ENCODE results near the gene DHX30.
"Not testable (repeated sequence)": the region's sequence is repeated elsewhere in the genome, so short reads cannot be mapped to it uniquely, and the experiment has no call there.

The DHX30 gene

DNA sequence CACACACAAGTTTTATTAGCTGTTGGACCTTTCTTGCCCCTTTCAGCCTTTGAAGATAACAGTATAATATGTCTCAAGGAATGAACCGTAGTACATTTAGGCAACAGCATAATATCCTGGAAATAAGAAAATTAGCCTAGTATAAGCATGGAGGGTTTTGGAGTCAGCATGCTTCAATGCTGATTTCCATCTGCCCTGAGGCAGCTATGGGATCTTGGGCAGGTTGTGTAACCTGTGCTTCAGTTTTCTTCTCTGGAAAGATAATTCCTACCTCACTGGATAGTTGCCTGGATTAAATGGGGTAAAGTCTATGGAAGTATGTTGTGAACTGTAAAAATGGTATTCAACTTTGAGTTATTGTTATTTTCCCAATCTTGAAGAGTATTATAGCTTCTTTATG, 1.6 kb downstream of the DHX30 start:
- Histone ChIP-seq H3K4me1 (ENCODE audit: control insufficient read depth, insufficient read depth, low read length, poor library complexity, severe bottlenecking) (peaks cover 8% of the 10 kb centered on the region), H3K36me3 (ENCODE audit: control insufficient read depth, insufficient read depth, low read length) (no peaks in the 10 kb centered on the region), H3K9me3 (ENCODE audit: control insufficient read depth, low read length) (no peaks in the 10 kb centered on the region), H3K4me3 (ENCODE audit: insufficient read depth, low read depth, low read length, poor library complexity, severe bottlenecking) (no peak overlapping the region), H3K27ac (ENCODE audit: insufficient read depth, low read length, poor library complexity, severe bottlenecking) (no peak overlapping the region), H3K27me3 (replicated peaks; ENCODE audit: control insufficient read depth, insufficient read depth, low read length, poor library complexity, severe bottlenecking) (no peaks in the 10 kb centered on the region)
- no peak for DNase-seq

GRCh38 chr3:47813551-47814177, 10.7 kb downstream of the DHX30 start:
- no peaks in the 10 kb centered on the region for H3K27me3 ChIP-seq (replicated peaks; ENCODE audit: control insufficient read depth, insufficient read depth, low read length, poor library complexity, severe bottlenecking)
- H3K27ac ChIP-seq (ENCODE audit: insufficient read depth, low read length, poor library complexity, severe bottlenecking): no peak overlapping the region
- H3K4me3 ChIP-seq (ENCODE audit: insufficient read depth, low read depth, low read length, poor library complexity, severe bottlenecking): no peak overlapping the region
- no peaks in the 10 kb centered on the region for H3K9me3 ChIP-seq (ENCODE audit: control insufficient read depth, low read length)
- no peak for DNase-seq
- H3K4me1 ChIP-seq (ENCODE audit: control insufficient read depth, insufficient read depth, low read length, poor library complexity, severe bottlenecking): no peaks in the 10 kb centered on the region
- peaks cover 35% of the 10 kb centered on the region for H3K36me3 ChIP-seq (ENCODE audit: control insufficient read depth, insufficient read depth, low read length)

DNA sequence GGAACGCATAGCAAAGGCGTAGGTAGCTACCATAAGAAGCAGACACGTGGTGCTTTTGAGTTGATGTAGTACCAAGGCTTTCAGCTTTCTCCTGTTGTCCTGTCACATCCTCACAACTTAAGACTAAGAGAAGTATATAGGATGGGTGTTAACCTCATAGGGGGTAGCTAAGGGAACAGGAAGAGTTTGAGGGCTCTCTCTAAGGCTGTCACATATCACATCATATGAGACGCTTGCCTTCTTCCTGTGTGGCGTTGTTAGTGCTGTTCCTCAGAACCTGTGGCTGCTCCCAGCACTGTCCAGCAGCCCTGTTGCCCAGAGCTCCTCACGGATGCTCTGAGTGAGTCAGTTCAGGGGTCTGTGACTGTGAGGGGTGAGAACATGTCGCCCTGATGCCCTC, 14.7 kb downstream of the DHX30 start:
- no peak overlapping the region for H3K4me3 ChIP-seq (ENCODE audit: insufficient read depth, low read depth, low read length, poor library complexity, severe bottlenecking)
- no peak for DNase-seq
- peaks cover 31% of the 10 kb centered on the region for H3K36me3 ChIP-seq (ENCODE audit: control insufficient read depth, insufficient read depth, low read length)
- no peak overlapping the region for H3K27ac ChIP-seq (ENCODE audit: insufficient read depth, low read length, poor library complexity, severe bottlenecking)
- H3K27me3 ChIP-seq (replicated peaks; ENCODE audit: control insufficient read depth, insufficient read depth, low read length, poor library complexity, severe bottlenecking): no peaks in the 10 kb centered on the region
- no peaks in the 10 kb centered on the region for H3K9me3 ChIP-seq (ENCODE audit: control insufficient read depth, low read length)
- H3K4me1 ChIP-seq (ENCODE audit: control insufficient read depth, insufficient read depth, low read length, poor library complexity, severe bottlenecking): no peaks in the 10 kb centered on the region

DNA sequence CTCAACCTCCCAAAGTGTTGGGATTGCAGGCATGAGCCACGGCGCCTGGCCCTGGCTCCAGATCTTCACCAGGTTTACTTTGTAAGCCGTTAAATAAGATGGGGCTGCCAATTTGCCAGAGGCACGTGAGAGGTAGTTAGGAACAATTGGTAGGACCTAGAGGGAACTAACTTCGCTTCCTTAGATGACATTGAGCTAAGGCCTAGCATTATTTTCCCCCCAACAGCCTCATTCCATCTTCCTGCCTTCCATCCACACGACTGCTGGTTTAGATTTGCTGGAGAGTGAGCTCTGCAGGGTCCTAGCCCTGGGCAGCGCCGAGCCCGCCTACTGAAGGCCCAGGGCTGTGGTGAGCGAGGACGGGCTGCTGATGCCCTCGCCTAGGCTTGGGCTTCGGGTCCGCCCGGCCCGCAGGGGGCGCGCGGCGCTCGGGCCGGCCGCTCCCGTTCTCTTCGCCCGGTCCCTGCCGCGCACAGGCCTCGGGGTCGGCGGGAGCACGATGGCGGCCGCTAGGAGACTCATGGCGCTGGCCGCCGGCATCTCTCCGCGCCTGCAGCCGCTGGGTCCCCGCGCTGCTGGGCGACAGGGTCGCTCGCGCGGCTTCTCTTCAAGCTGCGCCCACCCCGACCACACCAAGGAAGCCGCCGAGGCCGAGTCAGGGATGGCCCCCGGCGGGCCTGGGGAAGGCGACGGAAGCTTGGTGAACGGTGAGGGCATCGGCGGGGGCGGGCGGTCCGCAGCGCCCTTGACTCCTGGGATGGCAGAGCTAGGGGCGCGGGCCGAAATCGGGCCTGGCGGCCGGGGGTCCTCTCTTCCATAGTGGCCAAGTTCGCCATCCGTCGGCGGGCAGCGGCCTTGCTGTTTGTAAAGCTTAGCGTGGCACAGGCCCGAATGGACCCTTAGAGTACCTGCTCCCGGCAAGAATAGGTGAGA, 21.9 kb downstream of the DHX30 start:
- peak overlapping the region; percentile 88 for H3K4me3 ChIP-seq (ENCODE audit: insufficient read depth, low read depth, low read length, poor library complexity, severe bottlenecking)
- peak overlapping the region; percentile 80 for H3K27ac ChIP-seq (ENCODE audit: insufficient read depth, low read length, poor library complexity, severe bottlenecking)
- peak; percentile 54 to 67 (median 66) for DNase-seq
- peaks cover 19% of the 10 kb centered on the region for H3K36me3 ChIP-seq (ENCODE audit: control insufficient read depth, insufficient read depth, low read length)
- H3K9me3 ChIP-seq (ENCODE audit: control insufficient read depth, low read length): no peaks in the 10 kb centered on the region
- H3K4me1 ChIP-seq (ENCODE audit: control insufficient read depth, insufficient read depth, low read length, poor library complexity, severe bottlenecking): peaks cover 13% of the 10 kb centered on the region
- no peaks in the 10 kb centered on the region for H3K27me3 ChIP-seq (replicated peaks; ENCODE audit: control insufficient read depth, insufficient read depth, low read length, poor library complexity, severe bottlenecking)

DNA sequence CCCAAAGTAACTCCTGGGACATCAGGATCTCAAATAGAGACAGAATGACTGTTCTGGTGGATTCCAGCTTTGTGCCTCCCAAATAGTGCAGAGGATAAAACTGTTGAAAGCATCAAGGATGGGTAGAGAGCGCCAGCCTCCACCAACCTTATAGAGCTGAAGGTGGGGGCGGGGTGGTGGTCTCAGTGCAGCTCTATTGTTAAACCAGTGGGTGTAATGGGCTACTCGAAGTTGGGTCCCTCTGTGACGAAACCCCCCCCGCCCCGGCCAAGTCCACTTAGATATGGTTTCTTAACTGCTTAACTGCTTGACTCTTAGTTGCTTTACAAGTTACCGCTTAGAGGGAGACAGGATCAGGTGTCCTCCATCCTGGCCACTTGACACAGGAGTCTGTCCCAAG, 22.7 kb downstream of the DHX30 start:
- Histone ChIP-seq H3K36me3 (ENCODE audit: control insufficient read depth, insufficient read depth, low read length) (peaks cover 22% of the 10 kb centered on the region), H3K27ac (ENCODE audit: insufficient read depth, low read length, poor library complexity, severe bottlenecking) (peak overlapping the region; percentile 80), H3K9me3 (ENCODE audit: control insufficient read depth, low read length) (no peaks in the 10 kb centered on the region), H3K27me3 (replicated peaks; ENCODE audit: control insufficient read depth, insufficient read depth, low read length, poor library complexity, severe bottlenecking) (no peaks in the 10 kb centered on the region), H3K4me3 (ENCODE audit: insufficient read depth, low read depth, low read length, poor library complexity, severe bottlenecking) (peak overlapping the region; percentile 88), H3K4me1 (ENCODE audit: control insufficient read depth, insufficient read depth, low read length, poor library complexity, severe bottlenecking) (peaks cover 13% of the 10 kb centered on the region)
- no peak for DNase-seq

DNA sequence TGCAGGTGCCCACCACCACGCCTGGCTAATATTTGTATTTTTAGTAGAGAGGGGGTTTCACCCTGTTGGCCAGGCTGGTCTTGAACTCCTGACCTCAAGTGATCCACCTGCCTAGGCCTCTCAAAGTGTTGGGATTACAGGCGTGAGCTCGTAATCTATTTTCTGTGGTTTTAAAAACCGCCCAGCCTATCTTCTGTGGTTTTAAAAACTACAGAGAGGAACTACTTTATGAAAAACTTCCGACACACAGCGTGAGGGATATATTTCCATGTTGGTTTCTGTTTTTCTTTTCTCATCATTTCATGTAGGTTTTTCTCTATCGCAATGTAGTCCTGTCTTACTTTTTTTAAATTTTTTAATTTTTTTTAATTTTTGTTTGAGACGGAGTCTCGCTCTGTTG, 26.5 kb downstream of the DHX30 start:
- not testable (repeated sequence) for H3K4me3 ChIP-seq (ENCODE audit: insufficient read depth, low read depth, low read length, poor library complexity, severe bottlenecking); DNase-seq; H3K9me3 ChIP-seq (ENCODE audit: control insufficient read depth, low read length); H3K27me3 ChIP-seq (replicated peaks; ENCODE audit: control insufficient read depth, insufficient read depth, low read length, poor library complexity, severe bottlenecking); H3K27ac ChIP-seq (ENCODE audit: insufficient read depth, low read length, poor library complexity, severe bottlenecking)
- peaks cover 43% of the 10 kb centered on the region for H3K36me3 ChIP-seq (ENCODE audit: control insufficient read depth, insufficient read depth, low read length)
- H3K4me1 ChIP-seq (ENCODE audit: control insufficient read depth, insufficient read depth, low read length, poor library complexity, severe bottlenecking): peaks cover 13% of the 10 kb centered on the region

- H3K9me3 ChIP-seq (ENCODE audit: control insufficient read depth, low read length): no peaks in the 10 kb centered on the region
- no peaks in the 10 kb centered on the region for H3K4me1 ChIP-seq (ENCODE audit: control insufficient read depth, insufficient read depth, low read length, poor library complexity, severe bottlenecking)
- no peak for DNase-seq
- no peak overlapping the region for H3K4me3 ChIP-seq (ENCODE audit: insufficient read depth, low read depth, low read length, poor library complexity, severe bottlenecking)
- no peaks in the 10 kb centered on the region for H3K27me3 ChIP-seq (replicated peaks; ENCODE audit: control insufficient read depth, insufficient read depth, low read length, poor library complexity, severe bottlenecking)
- peaks cover 69% of the 10 kb centered on the region for H3K36me3 ChIP-seq (ENCODE audit: control insufficient read depth, insufficient read depth, low read length)
- H3K27ac ChIP-seq (ENCODE audit: insufficient read depth, low read length, poor library complexity, severe bottlenecking): no peak overlapping the region
Observed at GRCh38 chr3:47836986-47837385, 34.0 kb downstream of the DHX30 start.

DNA sequence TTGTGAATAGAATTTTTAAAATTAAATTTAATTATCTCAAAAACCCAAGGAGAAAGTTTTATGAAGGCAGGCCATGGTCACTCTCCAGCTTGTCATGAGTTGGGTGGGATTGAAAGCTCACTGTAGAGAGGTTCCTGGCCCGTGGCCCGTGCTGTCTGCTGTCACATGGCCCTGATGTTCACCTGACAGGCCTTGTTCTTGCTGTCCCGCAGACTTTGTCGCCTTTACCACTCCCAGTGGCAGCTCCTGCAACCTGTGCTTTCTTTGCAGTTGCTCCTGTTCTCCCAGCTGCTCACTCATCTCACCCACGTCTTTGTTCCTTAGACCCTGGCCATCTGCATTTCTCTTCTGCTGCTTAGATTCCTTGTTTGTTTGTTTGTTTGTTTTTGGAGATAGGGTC, 35.6 kb downstream of the DHX30 start:
- peaks cover 74% of the 10 kb centered on the region for H3K36me3 ChIP-seq (ENCODE audit: control insufficient read depth, insufficient read depth, low read length)
- no peaks in the 10 kb centered on the region for H3K27me3 ChIP-seq (replicated peaks; ENCODE audit: control insufficient read depth, insufficient read depth, low read length, poor library complexity, severe bottlenecking)
- H3K4me1 ChIP-seq (ENCODE audit: control insufficient read depth, insufficient read depth, low read length, poor library complexity, severe bottlenecking): no peaks in the 10 kb centered on the region
- no peaks in the 10 kb centered on the region for H3K9me3 ChIP-seq (ENCODE audit: control insufficient read depth, low read length)
- no peak for DNase-seq
- no peak overlapping the region for H3K27ac ChIP-seq (ENCODE audit: insufficient read depth, low read length, poor library complexity, severe bottlenecking)
- no peak overlapping the region for H3K4me3 ChIP-seq (ENCODE audit: insufficient read depth, low read depth, low read length, poor library complexity, severe bottlenecking)

DNA sequence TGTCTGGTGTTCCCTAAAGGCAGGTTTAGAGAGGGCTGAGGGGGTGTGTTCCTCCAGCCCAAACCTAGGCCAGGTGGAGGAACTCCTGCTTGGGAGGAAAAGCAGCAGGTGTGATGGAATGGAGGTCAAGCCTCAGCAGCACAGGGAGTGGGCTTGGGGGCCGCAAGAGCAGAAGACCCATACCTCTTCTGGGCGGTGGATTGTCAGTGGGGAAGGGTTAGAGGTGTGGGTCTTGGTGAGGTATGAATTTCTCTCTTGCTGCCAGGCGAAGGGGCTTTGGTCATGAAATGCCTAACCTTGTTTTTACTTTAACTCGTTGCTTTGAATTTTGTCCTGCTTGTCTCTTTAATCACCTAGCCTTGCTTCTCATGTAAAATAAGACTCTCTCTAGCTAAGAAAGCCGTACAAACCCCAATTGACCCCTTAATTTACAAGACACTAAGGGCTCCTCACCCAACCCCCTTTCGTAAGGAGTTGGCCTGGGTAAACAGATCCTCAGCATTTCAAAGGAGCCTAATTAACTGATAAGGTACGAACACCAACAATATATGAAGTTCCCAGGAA, 38.9 kb downstream of the DHX30 start:
- H3K27me3 ChIP-seq (replicated peaks; ENCODE audit: control insufficient read depth, insufficient read depth, low read length, poor library complexity, severe bottlenecking): no peaks in the 10 kb centered on the region
- H3K27ac ChIP-seq (ENCODE audit: insufficient read depth, low read length, poor library complexity, severe bottlenecking): no peak overlapping the region
- H3K4me3 ChIP-seq (ENCODE audit: insufficient read depth, low read depth, low read length, poor library complexity, severe bottlenecking): no peak overlapping the region
- H3K36me3 ChIP-seq (ENCODE audit: control insufficient read depth, insufficient read depth, low read length): peaks cover 83% of the 10 kb centered on the region
- no peak for DNase-seq
- H3K9me3 ChIP-seq (ENCODE audit: control insufficient read depth, low read length): no peaks in the 10 kb centered on the region
- no peaks in the 10 kb centered on the region for H3K4me1 ChIP-seq (ENCODE audit: control insufficient read depth, insufficient read depth, low read length, poor library complexity, severe bottlenecking)
